Stimulated activated CD4-positive, alpha-beta T cell treated with anti-CD3 and anti-CD28 coated beads, Interleukin-12 subunit alpha, Interleukin-12 subunit beta, amount 100 ng/mL, for 4 hours (primary cell): Measurements from ENCODE around the gene MANEAL.

Source experiments
- DNase-seq: peaks from one replicate; pipeline ENCODE4 v3.0.0-alpha.2; 2020

The MANEAL gene

DNA sequence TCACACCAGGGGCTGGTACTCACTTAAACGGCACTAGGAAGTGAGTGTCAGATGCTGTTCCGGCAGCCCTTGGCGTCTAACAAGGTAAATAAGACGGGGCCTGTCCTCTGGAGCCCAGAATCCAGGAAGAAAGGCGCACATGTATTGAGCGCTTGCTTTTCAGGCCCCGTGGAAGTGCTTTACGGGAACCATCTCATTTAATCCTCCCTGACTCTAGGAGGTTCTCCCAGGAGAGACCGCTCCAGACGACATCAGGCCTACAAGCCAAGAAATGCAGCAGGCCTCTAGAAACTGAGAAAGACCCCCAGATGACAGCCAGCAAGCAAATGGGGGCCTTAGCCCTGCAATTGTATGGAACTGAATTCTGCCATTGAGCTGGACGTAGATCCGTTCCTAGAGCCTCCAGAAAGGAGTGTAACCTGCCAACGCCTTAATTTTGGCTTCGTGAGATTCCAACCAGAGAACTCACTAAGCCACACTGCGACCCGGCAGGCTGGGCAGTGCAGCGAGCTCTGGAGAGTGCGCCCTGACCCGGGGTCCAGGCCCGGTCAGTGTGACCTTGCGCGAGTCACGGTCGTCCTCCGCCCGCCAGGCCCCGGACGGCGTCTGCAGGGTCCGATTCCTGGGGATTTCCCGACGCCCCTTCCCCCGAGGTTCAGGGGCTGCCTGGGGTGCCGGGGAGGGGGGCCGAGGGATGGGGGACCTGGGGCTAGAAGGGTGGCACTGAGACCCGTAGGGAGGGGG is 532 bp upstream of the MANEAL start:
- DNase-seq = no peak

DNA sequence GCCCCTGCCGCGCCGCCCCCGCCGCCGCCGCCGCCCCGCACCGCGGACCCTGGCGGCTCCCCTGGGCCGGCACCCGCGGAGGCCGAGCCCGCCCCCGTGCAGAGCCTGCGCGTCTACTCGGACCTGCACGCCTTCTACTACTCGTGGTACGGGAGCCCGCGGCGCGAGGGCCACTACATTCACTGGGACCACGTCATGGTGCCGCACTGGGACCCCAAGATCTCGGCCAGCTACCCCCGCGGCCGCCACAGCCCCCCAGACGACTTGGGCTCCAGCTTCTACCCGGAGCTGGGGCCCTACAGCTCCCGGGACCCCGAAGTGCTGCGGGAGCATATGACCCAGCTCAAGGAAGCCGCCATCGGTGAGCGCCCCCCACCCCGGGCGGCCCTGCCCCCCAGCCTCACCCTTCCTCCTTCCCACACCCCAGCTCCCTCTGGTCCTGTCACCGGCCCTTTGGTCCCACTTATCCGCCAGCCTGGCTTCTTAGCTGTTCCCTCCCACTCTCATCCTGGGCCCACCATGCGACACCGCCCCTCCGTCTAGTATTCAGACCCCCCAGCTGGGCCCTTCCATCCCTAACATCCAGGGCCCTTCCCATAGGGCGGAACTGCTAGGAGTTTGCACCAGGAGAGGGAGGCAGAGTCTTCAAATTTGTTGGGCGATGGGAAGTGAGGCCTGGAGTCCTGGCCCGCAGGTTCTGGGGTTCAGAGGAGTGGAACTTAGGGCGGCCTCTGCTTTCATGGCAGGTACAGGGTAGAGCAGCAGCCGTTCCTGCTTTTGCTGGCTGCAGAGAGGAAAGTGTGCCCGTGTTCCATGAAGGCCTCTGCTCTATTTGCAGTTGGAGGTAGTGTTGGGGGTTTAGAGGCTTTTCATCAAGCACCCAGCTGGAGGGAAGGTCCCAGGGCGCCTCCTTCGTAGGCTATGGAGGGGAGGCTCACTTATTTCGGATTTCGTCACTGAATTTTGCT is 1.0 kb downstream of the MANEAL start:
- no peak for DNase-seq

GRCh38 chr1:37795340-37796125 is 1.9 kb downstream of the MANEAL start:
- peak; percentile 41 for DNase-seq

- no peak for DNase-seq
Measured at GRCh38 chr1:37797750-37798345, 4.2 kb downstream of the MANEAL start.

DNA sequence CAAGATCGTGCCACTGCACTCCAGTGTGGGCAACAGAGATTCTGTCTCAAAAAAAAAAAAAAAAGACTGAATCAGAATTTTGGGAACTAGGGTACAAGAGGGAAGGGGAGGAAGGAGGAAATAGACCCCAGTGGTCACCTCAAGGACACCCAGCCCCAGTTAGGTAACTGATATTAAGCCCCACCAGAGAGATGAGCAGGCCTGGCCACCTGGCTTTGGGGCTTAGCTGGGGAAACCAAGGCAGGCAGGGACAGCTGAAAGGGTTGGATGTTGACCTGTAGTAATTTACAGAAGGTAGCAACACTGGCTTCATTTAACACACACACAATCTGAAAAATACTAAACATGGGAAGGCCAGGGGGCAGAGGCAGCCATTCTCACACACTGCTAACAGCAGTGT is 8.8 kb downstream of the MANEAL start:
- no peak for DNase-seq

DNA sequence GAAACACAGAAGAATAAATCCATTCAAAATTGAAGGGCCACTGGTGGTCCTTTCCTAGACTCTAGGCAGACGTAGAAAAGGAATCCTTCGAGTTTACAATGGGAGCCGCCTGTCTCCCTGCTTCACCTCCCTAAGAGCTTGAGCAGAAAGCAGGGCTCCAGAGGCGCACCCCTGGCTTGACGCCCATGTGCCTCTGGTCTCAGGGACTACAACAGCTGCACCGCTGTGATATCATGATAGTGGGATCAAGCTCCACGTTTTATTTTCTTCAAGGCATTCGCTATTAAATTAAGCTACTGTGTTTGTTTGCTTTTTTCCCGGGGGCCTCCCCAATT is 13.5 kb downstream of the MANEAL start:
- DNase-seq = no peak

- DNase-seq = peak; percentile 91
Measured at GRCh38 chr1:37807555-37808368, 14.1 kb downstream of the MANEAL start, which contains the start of the genes C1orf122 and YRDC. TSS of gene C1orf122 (plus strand) at chr1:37807790. CDS start at chr1:37808405, 615 bp downstream. TSS of gene YRDC (minus strand) at chr1:37808208. CDS start at chr1:37808180, 28 bp downstream.

DNA sequence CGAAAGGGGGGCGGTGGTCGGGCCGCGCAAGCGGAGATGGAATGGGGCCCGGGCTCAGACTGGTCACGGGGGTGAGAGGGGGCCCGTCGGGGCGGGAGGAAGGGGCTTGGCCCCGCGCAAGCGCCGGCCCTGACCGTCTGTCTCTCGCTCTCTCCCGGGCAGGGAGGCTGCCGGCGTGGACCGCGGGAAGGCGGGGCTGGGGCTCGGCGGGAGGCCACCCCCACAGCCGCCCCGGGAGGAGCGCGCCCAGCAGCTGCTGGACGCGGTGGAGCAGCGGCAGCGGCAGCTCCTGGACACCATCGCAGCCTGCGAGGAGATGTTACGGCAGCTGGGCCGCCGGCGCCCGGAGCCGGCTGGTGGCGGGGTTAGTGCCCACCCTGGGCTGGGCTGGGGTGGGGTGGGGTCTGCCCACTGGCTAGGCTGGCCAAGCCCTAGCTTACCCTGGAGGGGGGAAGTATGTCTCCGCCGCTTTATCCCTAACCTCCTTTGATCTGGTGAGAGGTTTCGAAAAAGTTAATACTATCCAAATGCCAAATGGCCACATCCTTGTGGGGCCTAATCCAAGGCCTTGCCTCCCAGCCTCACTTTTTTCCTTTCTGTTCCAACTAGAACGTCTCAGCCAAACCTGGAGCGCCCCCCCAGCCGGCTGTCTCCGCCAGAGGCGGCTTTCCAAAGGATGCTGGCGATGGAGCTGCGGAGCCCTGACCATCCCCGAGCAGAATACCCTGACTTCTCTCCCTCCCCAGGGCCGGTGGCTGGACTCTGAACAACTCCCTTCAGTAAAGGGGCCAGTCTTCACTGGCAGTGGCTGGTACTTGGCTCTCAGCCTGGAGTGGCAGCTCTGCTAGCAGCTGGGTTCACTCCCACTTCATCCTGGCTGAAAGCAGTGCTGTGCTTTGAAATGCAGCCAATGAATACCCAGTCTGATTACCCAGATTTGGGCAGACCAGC is 15.0 kb downstream of the MANEAL start:
- DNase-seq = peak; percentile 41

DNA sequence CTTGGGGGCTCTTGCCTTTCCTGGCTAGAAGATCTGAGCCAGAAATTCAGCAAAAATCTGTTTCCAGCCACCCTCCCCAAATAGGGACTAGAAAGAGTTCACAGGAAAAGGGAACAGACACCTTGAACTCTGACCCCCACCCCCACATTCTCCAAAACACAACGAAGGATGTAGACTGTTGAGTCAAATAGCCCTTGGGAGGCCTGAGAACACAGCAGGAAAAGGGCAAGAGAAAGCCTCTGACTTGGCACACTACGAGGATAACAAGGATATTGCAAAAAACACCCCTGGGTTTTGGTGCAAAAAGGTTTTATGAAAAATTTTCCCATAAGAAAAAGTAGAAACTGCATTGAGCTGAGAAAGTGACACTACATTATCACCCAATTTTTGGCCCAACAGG is 16.3 kb downstream of the MANEAL start:
- no peak for DNase-seq

- DNase-seq = peak; percentile 58
Measured at GRCh38 chr1:37811027-37811655, 17.5 kb downstream of the MANEAL start.

DNA sequence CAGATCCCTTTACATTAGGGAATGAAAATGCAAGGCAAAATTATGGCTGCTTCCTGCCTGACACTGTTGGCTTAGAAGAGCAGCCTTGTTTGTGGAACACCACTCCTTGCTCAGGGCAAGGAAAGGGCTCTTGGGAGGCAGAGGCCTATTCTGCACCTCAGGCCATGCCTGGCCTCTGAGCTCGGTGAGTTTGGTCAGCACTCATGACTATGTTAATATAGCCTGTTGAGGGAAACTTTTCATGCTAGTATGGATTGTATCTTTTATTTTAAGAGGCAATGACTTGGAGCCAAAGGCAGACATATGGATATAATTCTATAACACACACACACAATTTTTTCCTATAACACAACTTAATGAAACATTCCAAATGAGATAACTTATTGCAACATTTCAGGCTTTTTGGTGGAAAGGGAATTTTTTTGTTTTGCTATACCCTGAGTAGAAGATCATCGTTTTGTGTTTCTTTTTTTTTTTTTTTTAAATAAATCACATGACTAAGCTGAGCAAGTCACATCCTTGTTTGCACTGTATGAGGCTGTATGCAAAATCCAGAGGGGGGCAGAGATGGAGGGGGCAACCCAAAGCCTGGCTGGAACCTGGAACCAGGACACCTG is 20.0 kb downstream of the MANEAL start:
- no peak for DNase-seq

GRCh38 chr1:37814252-37814651 is 20.6 kb downstream of the MANEAL start:
- no peak for DNase-seq

DNA sequence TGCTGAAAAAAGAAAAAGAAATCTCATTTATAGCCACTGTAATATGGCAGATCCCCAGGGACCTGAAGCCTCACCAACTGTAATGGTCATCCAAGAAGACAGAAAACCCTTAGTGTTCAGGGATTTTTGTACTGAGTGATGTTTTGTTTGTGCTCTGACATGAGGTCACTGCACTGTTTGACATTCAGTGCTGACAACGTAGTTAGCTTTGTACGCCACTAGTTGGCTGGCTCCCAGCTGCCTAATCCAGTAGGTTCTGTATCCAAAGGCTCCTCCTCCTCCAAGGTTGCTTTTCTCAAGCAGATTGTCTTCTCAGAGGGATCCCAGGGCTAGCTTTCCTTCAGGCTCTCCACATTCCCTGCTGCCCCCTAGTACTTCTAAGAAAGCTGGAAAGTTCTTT is 23.8 kb downstream of the MANEAL start:
- DNase-seq = no peak

DNA sequence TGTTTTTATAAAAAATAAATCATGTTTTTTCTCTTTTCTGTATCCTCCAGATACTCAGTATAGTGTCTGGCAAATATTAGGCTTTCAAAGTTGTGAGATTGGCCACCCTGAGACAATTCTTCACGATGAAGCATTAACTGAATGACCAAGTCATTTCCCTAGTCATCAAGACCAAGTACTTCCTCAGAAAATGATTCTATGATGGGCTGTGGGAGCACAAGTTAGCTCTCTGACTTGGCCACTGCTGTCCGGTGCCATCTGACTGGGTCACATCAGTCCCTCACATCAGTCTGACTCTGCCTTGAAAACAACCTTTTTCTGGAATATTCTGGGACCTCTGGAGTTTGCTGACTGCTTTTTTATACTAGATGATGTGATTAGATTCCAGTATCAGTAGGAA is 27.8 kb downstream of the MANEAL start:
- DNase-seq = no peak

- DNase-seq = no peak
Measured at GRCh38 chr1:37822906-37823815, 29.5 kb downstream of the MANEAL start.

- DNase-seq = no peak
Measured at GRCh38 chr1:37824001-37824400, 30.4 kb downstream of the MANEAL start.

GRCh38 chr1:37825506-37825905 is 31.9 kb downstream of the MANEAL start:
- DNase-seq = no peak

DNA sequence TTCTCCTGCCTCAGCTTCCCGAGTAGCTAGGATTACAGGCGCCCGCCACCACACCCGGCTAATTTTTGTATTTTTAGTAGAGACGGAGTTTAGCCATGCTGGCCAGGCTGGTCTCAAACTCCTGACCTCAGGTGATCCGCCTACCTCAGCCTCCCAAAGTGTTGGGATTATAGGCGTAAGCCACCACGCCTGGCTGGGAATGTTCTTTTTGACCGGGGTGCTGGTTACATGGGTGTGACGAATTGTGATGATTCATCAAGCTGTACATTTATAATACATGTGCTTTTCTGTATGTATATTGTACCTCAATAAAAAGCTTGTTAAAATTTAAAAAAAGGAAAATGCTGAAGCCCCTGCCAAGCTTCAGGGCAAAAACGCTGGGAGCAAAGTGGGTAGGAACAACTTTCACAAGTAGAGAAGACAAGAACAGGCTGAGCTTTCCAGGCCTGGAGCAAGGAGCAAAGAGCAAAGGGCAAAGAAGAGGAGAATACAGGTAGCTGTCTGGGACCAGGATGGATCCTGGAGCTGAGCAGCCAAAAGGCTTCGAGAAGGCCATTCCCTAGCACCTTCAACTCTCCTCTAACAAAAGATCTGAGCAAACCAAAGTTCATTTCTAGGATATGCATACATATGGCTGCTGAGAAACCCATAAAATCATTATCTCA is 34.9 kb downstream of the MANEAL start:
- DNase-seq = no peak
